ENCODE data around the gene GMPS.
"Not testable (repeated sequence)": the region's sequence is repeated elsewhere in the genome, so short reads cannot be mapped to it uniquely, and the experiment has no call there.

Gene GMPS

GRCh38 chr3:155917781-155918180, 47.3 kb downstream of the GMPS start:
- H3K4me3 ChIP-seq (ENCODE audit: low read length), result no peak overlapping the region
- no peak for DNase-seq (ENCODE audit: low read depth, low spot score)

- no peak for DNase-seq (ENCODE audit: low read depth, low spot score)
- H3K4me3 ChIP-seq (ENCODE audit: low read length), result no peak overlapping the region
Measured at GRCh38 chr3:155919728-155920127, 49.3 kb downstream of the GMPS start.

GRCh38 chr3:155921486-155921885, 51.0 kb downstream of the GMPS start:
- no peak for DNase-seq (ENCODE audit: low read depth, low spot score)
- H3K4me3 ChIP-seq (ENCODE audit: low read length), result no peak overlapping the region

GRCh38 chr3:155934230-155934629, 63.8 kb downstream of the GMPS start:
- H3K4me3 ChIP-seq (ENCODE audit: low read length), result no peak overlapping the region
- DNase-seq (ENCODE audit: low read depth, low spot score), result no peak

- DNase-seq (ENCODE audit: low read depth, low spot score), result no peak
- H3K4me3 ChIP-seq (ENCODE audit: low read length), result no peak overlapping the region
Measured at GRCh38 chr3:155938409-155938808, 68.0 kb downstream of the GMPS start.

- H3K4me3 ChIP-seq (ENCODE audit: low read length), result no peak overlapping the region
- no peak for DNase-seq (ENCODE audit: low read depth, low spot score)
Measured at GRCh38 chr3:155941354-155941753, 70.9 kb downstream of the GMPS start.

GRCh38 chr3:155944081-155944480, 73.6 kb downstream of the GMPS start:
- H3K4me3 ChIP-seq (ENCODE audit: low read length), result no peak overlapping the region
- no peak for DNase-seq (ENCODE audit: low read depth, low spot score)

- no peak overlapping the region for H3K4me3 ChIP-seq (ENCODE audit: low read length)
- no peak for DNase-seq (ENCODE audit: low read depth, low spot score)
Measured at GRCh38 chr3:155946178-155946577, 75.7 kb downstream of the GMPS start.

- DNase-seq (ENCODE audit: low read depth, low spot score), result no peak
- no peak overlapping the region for H3K4me3 ChIP-seq (ENCODE audit: low read length)
Measured at GRCh38 chr3:155948476-155948875, 78.0 kb downstream of the GMPS start.

GRCh38 chr3:155949453-155950217, 79.2 kb downstream of the GMPS start:
- H3K4me3 ChIP-seq (ENCODE audit: low read length), result no peak overlapping the region

GRCh38 chr3:155956508-155957411, 86.3 kb downstream of the GMPS start:
- DNase-seq (ENCODE audit: low read depth, low spot score), result no peak

More at GRCh38 chr3:155949453-155950217, 79.2 kb downstream of the GMPS start:
- no peak for DNase-seq (ENCODE audit: low read depth, low spot score)

GRCh38 chr3:155957412-155957880, 87.0 kb downstream of the GMPS start:
- DNase-seq (ENCODE audit: low read depth, low spot score), result no peak
- H3K4me3 ChIP-seq (ENCODE audit: low read length), result no peak overlapping the region

More at GRCh38 chr3:155956508-155957411, 86.3 kb downstream of the GMPS start:
- no peak overlapping the region for H3K4me3 ChIP-seq (ENCODE audit: low read length)

GRCh38 chr3:155958676-155959075, 88.2 kb downstream of the GMPS start:
- H3K4me3 ChIP-seq (ENCODE audit: low read length), result no peak overlapping the region
- DNase-seq (ENCODE audit: low read depth, low spot score), result peak; percentile 29

- no peak for DNase-seq (ENCODE audit: low read depth, low spot score)
- H3K4me3 ChIP-seq (ENCODE audit: low read length), result no peak overlapping the region
Measured at GRCh38 chr3:155960060-155960459, 89.6 kb downstream of the GMPS start.

GRCh38 chr3:155961044-155961443, 90.6 kb downstream of the GMPS start:
- DNase-seq (ENCODE audit: low read depth, low spot score), result not testable (repeated sequence)

GRCh38 chr3:155963570-155963969, 93.1 kb downstream of the GMPS start:
- no peak overlapping the region for H3K4me3 ChIP-seq (ENCODE audit: low read length)
- DNase-seq (ENCODE audit: low read depth, low spot score), result no peak

More at GRCh38 chr3:155961044-155961443, 90.6 kb downstream of the GMPS start:
- H3K4me3 ChIP-seq (ENCODE audit: low read length), result not testable (repeated sequence)

- DNase-seq (ENCODE audit: low read depth, low spot score), result no peak
- H3K4me3 ChIP-seq (ENCODE audit: low read length), result no peak overlapping the region
Measured at GRCh38 chr3:155970398-155970797, 99.9 kb downstream of the GMPS start.

- no peak overlapping the region for H3K4me3 ChIP-seq (ENCODE audit: low read length)
Measured at GRCh38 chr3:155972885-155973584, 102.6 kb downstream of the GMPS start.

GRCh38 chr3:155978324-155978723, 107.9 kb downstream of the GMPS start:
- DNase-seq (ENCODE audit: low read depth, low spot score), result no peak

More at GRCh38 chr3:155972885-155973584, 102.6 kb downstream of the GMPS start:
- no peak for DNase-seq (ENCODE audit: low read depth, low spot score)

More at GRCh38 chr3:155978324-155978723, 107.9 kb downstream of the GMPS start:
- H3K4me3 ChIP-seq (ENCODE audit: low read length), result no peak overlapping the region

All from Jurkat, Clone E6-1 (cell line).